Measurements from ENCODE around the gene WDR36. TPM values are rescaled to one million over a fixed set of nuclear protein-coding genes. Genes with fewer than 3 reads are reported as not detected.

WDR36 gene
- total and polyA plus RNA-seq, 9 of the 15 experiments (the other 6 are each of a cell fraction or from before 2014, with no cell fraction given): 25.7 to 68.0 (median 41.5) TPM

- H3K27me3 ChIP-seq (ENCODE audit: control insufficient read depth in 2 of 2, insufficient read depth in 2 of 2, low read length in 2 of 2): no peaks in the 10 kb centered on the region
- no peak overlapping the region for H3K27ac ChIP-seq (ENCODE audit: extremely low read depth, low read depth, low read length)
- 80% methylated on average over 1 of the region's 1 CpG for WGBS (ENCODE audit: insufficient coverage, low coverage, missing lambda C conversion rate)
- peaks cover 4 to 14% of the 10 kb centered on the region in 2 experiments; a peak in 2 of 5 replicates for H3K4me1 ChIP-seq (replicated peaks in 1 of 2; ENCODE audit: control insufficient read depth in 2 of 2, insufficient read depth in 2 of 2, low read length in 2 of 2)
- H3K9me3 ChIP-seq (replicated peaks; ENCODE audit: control insufficient read depth, insufficient read depth, low read depth, low read length): 0 out of 2 replicates have a peak, but pooled peaks cover 4% of the 10 kb centered on the region
- no peaks in the 10 kb centered on the region; the same call in 1 of the 2 replicates for H4K20me1 ChIP-seq (replicated peaks; ENCODE audit: control insufficient read depth, insufficient read depth, low read length)
- H3K9ac ChIP-seq (ENCODE audit: insufficient read depth in 1 of 2, low read depth in 2 of 2, low read length in 2 of 2): no peak overlapping the region
- intact Hi-C loops (cut with micrococcal nuclease) (loop anchor here (10.0 kb wide), 1 partner anchor 341 kb away; no protein-coding TSS in a partner anchor), in situ Hi-C loops (cut with MboI) (no loop called here)
- no peak for ATAC-seq
- H2AFZ ChIP-seq (ENCODE audit: low read depth, low read length): no peak overlapping the region
- no peak for FAIRE-seq
- ChIA-PET CTCF (ENCODE audit: low intra/inter-chr PET ratio) (no interaction called here), POLR2A (no interaction called here)
- H3K4me2 ChIP-seq (ENCODE audit: insufficient read depth, low read length): no peak overlapping the region
- BruUV-seq (replicated peaks): no TSS peak
- DNase-seq (ENCODE audit: extremely low read depth in 1 of 4, low spot score in 3 of 4): no peak
- H3K79me2 ChIP-seq (ENCODE audit: control insufficient read depth, insufficient read depth, low read length): peaks cover 57% of the 10 kb centered on the region
- no peaks in the 10 kb centered on the region for H3K9me1 ChIP-seq (ENCODE audit: control insufficient read depth, insufficient read depth, low read length)
- no peak for TF ChIP-seq HIVEP1 (CRISPR knock-in tag; IDR thresholded peaks at IDR 0.05)
- no peak for TF ChIP-seq MEF2A (IDR thresholded peaks at IDR 0.05; ENCODE audit: control insufficient read depth, low read depth, low read length)
- no peak for TF ChIP-seq LEF1 (IDR thresholded peaks at IDR 0.05)
- no peak for TF ChIP-seq ZBTB33 (CRISPR knock-in tag; IDR thresholded peaks at IDR 0.05)
- TF ChIP-seq TOE1 (IDR thresholded peaks at IDR 0.05; ENCODE audit: borderline replicate concordance): no peak
- no peak for TF ChIP-seq TOE1 (CRISPR knock-in tag; IDR thresholded peaks at IDR 0.05; ENCODE audit: borderline replicate concordance, low read depth)
- no peak for TF ChIP-seq ZNF695 (CRISPR knock-in tag; IDR thresholded peaks at IDR 0.05)
- no peak for TF ChIP-seq E2F3 (CRISPR knock-in tag; IDR thresholded peaks at IDR 0.05)
- no peak overlapping the region for H3K4me3 ChIP-seq
- H3K36me3 ChIP-seq (ENCODE audit: control insufficient read depth, insufficient read depth, low read length): peaks cover 72% of the 10 kb centered on the region
Measured at GRCh38 chr5:111095982-111096381, 3.8 kb downstream of the WDR36 start.
